Fibroblast of skin of right biceps (primary cell): Measurements from ENCODE around the gene SPTLC2.

Experiments
- DNase-seq: peaks from one replicate; pipeline ENCODE4 v3.0.0-alpha.2; 2013

The SPTLC2 gene

GRCh38 chr14:77498984-77499527 is 117.4 kb downstream of the SPTLC2 start:
- no peak for DNase-seq

GRCh38 chr14:77498120-77498979 is 118.1 kb downstream of the SPTLC2 start, which contains the start of gene ISM2:
ISM2 (minus strand) TSS chr14:77498816; CDS start chr14:77498793, 23 bp downstream.
- DNase-seq, result peak; percentile 31

GRCh38 chr14:77495334-77495733 is 121.1 kb downstream of the SPTLC2 start:
- no peak for DNase-seq

- no peak for DNase-seq
These were observed 125.4 kb downstream of the SPTLC2 start for GRCh38 chr14:77491056-77491455.

GRCh38 chr14:77490347-77490986 is 126.0 kb downstream of the SPTLC2 start:
- no peak for DNase-seq

- DNase-seq, result no peak
These were observed 127.4 kb downstream of the SPTLC2 start for GRCh38 chr14:77489041-77489440.

- DNase-seq, result no peak
These were observed 127.9 kb downstream of the SPTLC2 start for GRCh38 chr14:77488558-77488957.

- peak; percentile 68 for DNase-seq
These were observed 130.3 kb downstream of the SPTLC2 start for GRCh38 chr14:77485901-77486678.

- no peak for DNase-seq
These were observed 131.2 kb downstream of the SPTLC2 start for GRCh38 chr14:77485256-77485655.

- no peak for DNase-seq
These were observed 134.0 kb downstream of the SPTLC2 start for GRCh38 chr14:77482422-77482821.

GRCh38 chr14:77478796-77479195 is 137.6 kb downstream of the SPTLC2 start:
- no peak for DNase-seq

GRCh38 chr14:77478029-77478428 is 138.4 kb downstream of the SPTLC2 start:
- DNase-seq, result no peak

GRCh38 chr14:77475432-77476115 is 140.9 kb downstream of the SPTLC2 start:
- no peak for DNase-seq

GRCh38 chr14:77474479-77475177 is 141.8 kb downstream of the SPTLC2 start:
- no peak for DNase-seq

GRCh38 chr14:77473921-77474320 is 142.5 kb downstream of the SPTLC2 start:
- no peak for DNase-seq

- DNase-seq, result no peak
These were observed 146.1 kb downstream of the SPTLC2 start for GRCh38 chr14:77470224-77470870.

GRCh38 chr14:77469539-77469938 is 146.9 kb downstream of the SPTLC2 start:
- no peak for DNase-seq

GRCh38 chr14:77469067-77469505 is 147.4 kb downstream of the SPTLC2 start:
- no peak for DNase-seq

- DNase-seq, result no peak
These were observed 148.6 kb downstream of the SPTLC2 start for GRCh38 chr14:77467801-77468200.

- peak; percentile 68 for DNase-seq
These were observed 157.2 kb downstream of the SPTLC2 start for GRCh38 chr14:77459072-77459723.
